Suppressor macrophage treated with lipopolysaccharide for 1 hour (primary cell): Measurements from ENCODE around the gene C19orf73.
A peak's percentile ranks its signal among the peaks of the same experiment; 100 is the strongest.
"Not testable (repeated sequence)": the region's sequence is repeated elsewhere in the genome, so short reads cannot be mapped to it uniquely, and the experiment has no call there.

ENCODE experiments used
- DNase-seq, 3 donors: peaks; one replicate each; pipeline ENCODE4 v3.0.0-alpha.2; 2020 to 2022

The C19orf73 gene

GRCh38 chr19:49121841-49122240 is 2.9 kb upstream of the C19orf73 start:
- not testable (repeated sequence) for DNase-seq

- DNase-seq: no peak
These were observed 1.9 kb upstream of the C19orf73 start for GRCh38 chr19:49120868-49121267.

- DNase-seq: no peak
These were observed 1.4 kb upstream of the C19orf73 start for GRCh38 chr19:49120325-49120683.

- DNase-seq: peak; percentile 62 to 86 (median 70)
These were observed 725 bp upstream of the C19orf73 start, which contains the start of gene PPFIA3 for GRCh38 chr19:49119411-49120324. PPFIA3 (plus strand) TSS chr19:49119544; CDS start chr19:49127874, 8,330 bp downstream.

DNA sequence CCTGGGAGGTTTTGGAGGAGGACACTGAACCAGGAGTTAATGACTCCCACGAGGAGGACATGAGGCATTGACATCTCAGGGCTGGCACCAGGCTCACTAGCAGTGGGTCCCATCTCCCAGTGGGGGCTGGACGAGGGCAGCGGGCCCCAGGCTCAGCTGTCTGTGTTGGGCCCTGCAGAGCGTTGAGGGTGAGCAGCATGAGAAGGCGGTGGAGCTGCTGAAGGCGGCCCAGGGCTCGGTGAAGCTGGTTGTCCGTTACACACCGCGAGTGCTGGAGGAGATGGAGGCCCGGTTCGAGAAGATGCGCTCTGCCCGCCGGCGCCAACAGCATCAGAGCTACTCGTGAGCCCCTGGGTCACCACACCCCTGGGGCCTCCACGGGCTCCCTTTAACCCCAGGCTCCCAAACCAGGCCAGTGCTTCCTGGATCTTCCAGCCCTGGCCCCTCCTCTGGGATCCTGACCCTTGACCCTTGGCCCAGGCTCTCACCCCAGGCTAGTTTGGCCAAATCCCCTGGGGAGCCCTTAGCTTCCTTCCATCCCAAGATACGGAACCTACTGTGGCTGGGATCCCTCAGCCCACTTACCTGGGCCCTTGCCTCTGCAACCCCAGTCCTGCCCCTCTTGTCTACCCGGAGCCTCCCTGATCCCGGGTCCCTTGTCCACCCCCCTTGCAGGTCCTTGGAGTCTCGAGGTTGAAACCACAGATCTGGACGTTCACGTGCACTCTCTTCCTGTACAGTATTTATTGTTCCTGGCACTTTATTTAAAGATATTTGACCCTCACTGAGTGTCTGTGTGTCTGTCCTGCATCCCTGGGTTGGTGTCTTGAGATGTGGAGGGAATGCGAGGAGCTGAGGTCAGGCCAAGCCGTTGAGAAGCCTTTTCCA is 1.0 kb downstream of the C19orf73 start:
- no peak for DNase-seq

DNA sequence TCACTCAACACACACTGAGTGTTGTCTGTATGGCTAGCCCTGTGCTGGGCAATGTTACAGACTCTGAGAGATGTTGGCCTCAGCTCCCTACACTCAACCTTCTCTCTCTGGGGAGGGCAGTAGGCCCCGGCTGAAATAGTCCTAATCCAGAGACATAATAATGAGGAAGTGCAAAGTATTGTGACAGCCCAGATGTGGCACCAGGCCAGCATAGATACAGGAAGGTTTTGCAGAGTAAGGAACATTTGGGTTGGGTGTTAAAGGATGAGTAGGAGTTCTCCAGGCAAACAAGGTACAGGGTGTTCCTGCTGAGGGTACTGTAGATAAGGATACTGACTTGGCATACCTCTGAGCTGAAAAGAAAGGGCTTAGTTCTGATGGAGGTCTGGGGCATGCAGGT is 2.4 kb downstream of the C19orf73 start:
- DNase-seq: peak; percentile 58 to 72 (median 68)

- DNase-seq: peak; percentile 59 to 76 (median 64)
These were observed 4.1 kb downstream of the C19orf73 start for GRCh38 chr19:49114630-49115363.

DNA sequence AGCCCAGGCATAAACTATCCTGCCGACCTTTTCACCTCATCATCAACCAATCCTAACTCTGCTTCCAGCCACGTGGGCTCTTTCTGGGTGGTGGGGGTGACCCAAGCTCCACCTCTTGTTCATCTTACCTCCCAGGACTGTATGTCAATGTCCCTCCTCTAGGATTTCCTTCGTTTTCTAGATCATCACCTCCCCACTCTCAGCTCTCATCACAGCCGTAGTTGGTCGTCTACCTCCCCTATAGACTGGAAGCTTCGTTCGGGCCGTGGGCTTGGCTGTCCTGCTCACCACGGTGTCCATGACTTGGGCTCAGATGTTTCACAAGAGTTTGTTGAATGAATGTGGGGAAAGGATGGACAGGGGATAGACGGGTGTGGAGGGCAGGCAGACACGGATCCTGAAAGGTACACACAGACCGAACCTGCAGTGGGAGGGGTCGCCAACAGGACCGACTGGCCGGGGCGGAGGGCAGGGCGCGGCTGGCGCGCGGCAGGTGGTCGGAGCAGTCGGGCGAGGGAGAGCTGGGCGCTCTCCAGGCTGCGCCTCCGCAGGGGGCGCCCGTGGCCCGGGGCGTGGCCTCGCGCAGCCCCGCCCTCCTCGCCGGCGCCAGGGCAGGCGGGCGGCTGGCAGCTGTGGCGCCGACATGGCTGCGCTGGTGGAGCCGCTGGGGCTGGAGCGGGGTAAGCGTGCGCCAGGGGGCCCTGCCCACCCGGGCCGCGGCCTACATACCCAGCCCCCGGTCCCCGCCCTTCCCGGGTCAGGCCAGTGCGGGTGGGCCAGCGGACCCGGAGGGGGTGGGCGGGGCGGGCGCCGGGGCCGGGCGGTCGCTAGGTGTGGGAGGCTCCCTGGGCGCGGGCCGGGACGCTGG is 4.9 kb downstream of the C19orf73 start, which contains the start of gene LIN7B:
TSS of gene LIN7B (plus strand) at position 609 of the 868 bp plus-strand sequence. CDS start at position 644, 35 bp downstream.
- DNase-seq: peak; percentile 80 to 94 (median 87)

GRCh38 chr19:49111218-49111998 is 7.5 kb downstream of the C19orf73 start:
- DNase-seq: peak in 1 of 3 donors; percentile 17

GRCh38 chr19:49110567-49110966 is 8.4 kb downstream of the C19orf73 start:
- no peak for DNase-seq

DNA sequence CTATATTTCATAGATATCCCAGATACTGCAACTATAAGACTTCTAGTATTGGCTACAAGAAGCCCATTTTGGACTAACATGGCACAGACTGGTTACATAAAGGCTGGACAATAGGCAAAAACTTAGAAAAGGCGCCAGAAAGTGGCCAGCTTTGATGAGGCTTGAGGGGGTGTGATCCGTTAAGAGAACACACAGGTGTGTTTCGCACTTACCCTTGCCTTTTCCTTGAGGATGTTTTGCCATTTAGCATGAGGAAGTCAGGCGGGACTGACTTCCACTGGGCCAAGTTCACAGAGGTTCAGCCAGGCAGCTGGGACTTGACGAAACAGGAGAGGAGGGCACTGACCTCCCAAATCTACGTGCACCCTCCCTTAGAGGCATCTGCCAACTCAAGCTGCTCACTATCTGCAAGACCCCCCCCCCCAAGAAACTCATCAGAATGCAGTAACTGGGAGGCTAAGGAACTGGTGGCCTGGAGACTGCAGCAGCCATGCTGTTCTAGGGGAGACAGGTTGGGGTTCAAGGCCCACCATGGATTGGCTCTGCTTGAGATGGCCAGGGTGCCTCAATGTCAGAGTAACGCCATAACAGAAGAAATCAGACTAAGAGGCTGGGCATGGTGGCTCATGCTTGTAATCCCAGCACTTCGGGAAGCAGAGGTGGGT is 9.2 kb downstream of the C19orf73 start:
- DNase-seq: no peak

GRCh38 chr19:49109051-49109450 is 9.9 kb downstream of the C19orf73 start:
- no peak for DNase-seq

DNA sequence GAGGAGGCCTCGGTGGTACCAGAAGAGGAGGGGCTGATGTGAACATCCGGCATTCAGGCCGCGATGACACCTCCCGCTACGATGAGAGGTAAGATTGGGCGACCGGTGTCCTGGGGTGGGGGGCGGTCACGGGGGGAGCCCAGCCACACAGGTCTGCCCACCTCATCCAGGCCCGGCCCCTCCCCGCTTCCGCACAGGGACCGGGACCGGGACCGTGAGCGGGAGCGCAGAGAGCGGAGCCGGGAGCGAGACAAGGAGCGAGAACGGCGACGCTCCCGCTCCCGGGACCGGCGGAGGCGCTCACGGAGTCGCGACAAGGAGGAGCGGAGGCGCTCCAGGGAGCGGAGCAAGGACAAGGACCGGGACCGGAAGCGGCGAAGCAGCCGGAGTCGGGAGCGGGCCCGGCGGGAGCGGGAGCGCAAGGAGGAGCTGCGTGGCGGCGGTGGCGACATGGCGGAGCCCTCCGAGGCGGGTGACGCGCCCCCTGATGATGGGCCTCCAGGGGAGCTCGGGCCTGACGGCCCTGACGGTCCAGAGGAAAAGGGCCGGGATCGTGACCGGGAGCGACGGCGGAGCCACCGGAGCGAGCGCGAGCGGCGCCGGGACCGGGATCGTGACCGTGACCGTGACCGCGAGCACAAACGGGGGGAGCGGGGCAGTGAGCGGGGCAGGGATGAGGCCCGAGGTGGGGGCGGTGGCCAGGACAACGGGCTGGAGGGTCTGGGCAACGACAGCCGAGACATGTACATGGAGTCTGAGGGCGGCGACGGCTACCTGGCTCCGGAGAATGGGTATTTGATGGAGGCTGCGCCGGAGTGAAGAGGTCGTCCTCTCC is 11.1 kb downstream of the C19orf73 start:
- no peak for DNase-seq

DNA sequence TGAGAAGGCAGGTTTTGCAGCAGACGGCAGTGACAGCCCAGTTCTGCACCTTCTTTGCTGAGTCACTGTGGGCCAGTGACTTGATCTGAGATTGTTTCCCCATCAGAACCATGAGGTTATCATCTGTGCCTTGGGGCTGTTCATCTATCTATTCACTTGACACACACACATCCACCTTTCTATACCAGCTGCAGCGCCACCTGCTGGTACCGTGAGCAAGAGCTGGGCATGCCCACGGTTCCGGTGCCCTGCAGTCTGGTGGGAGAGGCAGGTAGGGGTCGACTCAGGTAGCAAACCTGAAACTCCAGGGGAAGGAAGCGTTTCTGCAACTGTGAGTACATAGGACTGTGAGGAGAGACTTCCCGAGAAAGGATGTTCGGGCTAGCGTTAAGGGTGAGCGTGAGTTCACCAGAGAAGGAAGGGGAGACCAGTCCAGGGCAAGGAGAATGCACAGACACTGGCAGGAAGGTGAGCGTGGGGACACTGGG is 12.3 kb downstream of the C19orf73 start:
- peak; percentile 48 to 80 (median 60) for DNase-seq

- DNase-seq: no peak
These were observed 14.6 kb downstream of the C19orf73 start for GRCh38 chr19:49104229-49104864.

DNA sequence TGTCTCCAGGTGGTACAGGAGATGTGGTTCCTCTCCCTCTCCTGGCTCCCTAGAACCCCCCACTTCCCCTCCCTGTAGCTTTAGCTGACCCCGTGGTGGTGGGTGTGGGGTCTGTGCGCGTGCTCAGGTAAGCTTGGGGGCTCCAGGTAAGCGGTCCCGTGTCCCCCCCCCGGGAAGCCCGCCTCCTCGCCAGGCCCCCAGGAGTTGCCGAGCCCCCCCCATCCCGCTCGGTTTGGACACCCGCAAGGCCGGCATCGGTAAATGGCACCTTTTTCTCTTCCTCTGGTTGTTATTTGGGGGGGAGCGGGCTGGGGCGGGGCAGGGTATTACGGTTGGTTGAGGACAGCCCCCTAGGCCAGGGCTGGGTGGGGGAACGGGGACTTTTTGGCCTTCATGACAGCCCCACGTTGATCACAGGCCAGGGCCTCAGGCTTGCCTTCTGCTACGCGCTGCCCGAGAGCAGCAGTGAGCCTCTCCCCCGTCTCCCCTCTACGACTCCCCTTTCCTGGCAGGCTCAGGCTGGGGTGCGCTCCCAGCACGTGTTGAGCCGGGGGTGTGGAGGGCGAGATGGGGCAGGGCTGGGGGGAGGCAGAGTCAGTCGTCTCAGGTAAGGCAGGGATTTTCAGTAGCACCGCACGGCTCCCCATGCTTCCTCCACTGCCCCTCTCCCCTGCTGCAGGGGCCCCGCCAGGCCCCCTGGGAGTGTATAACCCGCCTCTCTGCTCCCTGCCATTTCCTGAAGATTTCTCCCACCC is 15.4 kb downstream of the C19orf73 start:
- DNase-seq: no peak

GRCh38 chr19:49102303-49102702 is 16.6 kb downstream of the C19orf73 start:
- no peak for DNase-seq

- no peak for DNase-seq
These were observed 17.8 kb downstream of the C19orf73 start for GRCh38 chr19:49101160-49101559.
